A673 (cell line): ENCODE measurements around the gene SDHA. TPM values are rescaled to one million over a fixed set of nuclear protein-coding genes. Genes with fewer than 3 reads are reported as not detected.

Source experiments
- BruUV-seq: library from RNA; stranded (reverse); fragments of 400-500 nt; replicated peaks from 2 replicates; lab custom pipeline; 2021; lab: Mats Ljungman, UMichigan
- CTCF ChIA-PET: fragments of 300-600 bp; sonication (Branson Sonifier 250); formaldehyde crosslinking; loops from one replicate; lab custom pipeline; 2022; ENCODE audit warnings: antibody characterized with exemption; lab: Charles Lee
- POLR2A ChIA-PET: fragments of 300-600 bp; sonication (Branson Sonifier 250); formaldehyde crosslinking; loops from one replicate; lab custom pipeline; 2022; ENCODE audit warnings: antibody characterized with exemption; ENCODE audit not compliant: low non-redundant PET; lab: Charles Lee
- DNase-seq: peaks from one replicate; pipeline ENCODE4 v3.0.0-alpha.2; 2015; ENCODE audit warnings: low spot score
- H3K27ac ChIP-seq: fragments of 200-600 bp; sonication (generic); 2 replicates; pipeline ENCODE4 v1.5.1; 2016; ENCODE audit warnings: mixed run types, low read depth, mild to moderate bottlenecking, mixed read lengths, antibody characterized with exemption, low read length; ENCODE audit not compliant: poor library complexity, severe bottlenecking
- H3K27me3 ChIP-seq: fragments of 200-600 bp; sonication (generic); replicated peaks from 2 replicates; pipeline ENCODE4 v1.6.1; 2017; ENCODE audit warnings: mixed run types, low read depth, mild to moderate bottlenecking, mixed read lengths, antibody characterized with exemption, low read length; ENCODE audit not compliant: insufficient read depth, poor library complexity
- H3K36me3 ChIP-seq: fragments of 200-600 bp; sonication (generic); 2 replicates; pipeline ENCODE4 v1.6.1; 2016; ENCODE audit warnings: mixed run types, mild to moderate bottlenecking, mixed read lengths, antibody characterized with exemption, low read length; ENCODE audit not compliant: insufficient read depth, poor library complexity, severe bottlenecking
- H3K4me1 ChIP-seq: fragments of 200-600 bp; sonication (generic); 2 replicates; pipeline ENCODE4 v1.6.1; 2017; ENCODE audit warnings: mixed run types, mild to moderate bottlenecking, mixed read lengths, antibody characterized with exemption, low read length; ENCODE audit not compliant: insufficient read depth, poor library complexity, severe bottlenecking
- H3K4me3 ChIP-seq: fragments of 200-600 bp; sonication (generic); 2 replicates; pipeline ENCODE4 v1.5.1; 2016; ENCODE audit warnings: low read depth, mixed run types, mild to moderate bottlenecking, mixed read lengths, low read length; ENCODE audit not compliant: poor library complexity, severe bottlenecking
- H3K9me3 ChIP-seq: fragments of 200-600 bp; sonication (generic); 2 replicates; pipeline ENCODE4 v1.6.1; 2016; ENCODE audit warnings: mixed run types, low read depth, mild to moderate bottlenecking, mixed read lengths, antibody characterized with exemption, low read length; ENCODE audit not compliant: poor library complexity, severe bottlenecking
- EZH2 ChIP-seq: fragments of 200-600 bp; sonication (generic); IDR thresholded peaks from 2 replicates; pipeline ENCODE4 v1.6.1; 2017; ENCODE audit warnings: borderline replicate concordance, low read depth, mild to moderate bottlenecking, mixed read lengths, antibody characterized with exemption, low read length; ENCODE audit not compliant: poor library complexity, severe bottlenecking
- intact Hi-C: fragments of 100-400 bp; cut with micrococcal nuclease; formaldehyde crosslinking; loops from one replicate; pipeline ENCODE4 v1.10.0; 2022; ENCODE audit not compliant: unreplicated experiment
- total RNA-seq: library from RNA; stranded (reverse); gene quantifications from 2 replicates; pipeline ENCODE4 v1.2.3, GENCODE V29; 2021
- TF ChIP-seq, protein P1 (sequence below): fragments of 300-800, 200-600 bp; sonication (generic); conservative IDR thresholded peaks from 2 replicates; pipeline ENCODE4 v1.5.1; 2017; ENCODE audit warnings: low read depth, mild to moderate bottlenecking, antibody characterized with exemption, low read length, moderate library complexity, mixed read lengths

The SDHA gene
- total RNA-seq, 1 experiment from 2014 or later = 132 TPM

DNA sequence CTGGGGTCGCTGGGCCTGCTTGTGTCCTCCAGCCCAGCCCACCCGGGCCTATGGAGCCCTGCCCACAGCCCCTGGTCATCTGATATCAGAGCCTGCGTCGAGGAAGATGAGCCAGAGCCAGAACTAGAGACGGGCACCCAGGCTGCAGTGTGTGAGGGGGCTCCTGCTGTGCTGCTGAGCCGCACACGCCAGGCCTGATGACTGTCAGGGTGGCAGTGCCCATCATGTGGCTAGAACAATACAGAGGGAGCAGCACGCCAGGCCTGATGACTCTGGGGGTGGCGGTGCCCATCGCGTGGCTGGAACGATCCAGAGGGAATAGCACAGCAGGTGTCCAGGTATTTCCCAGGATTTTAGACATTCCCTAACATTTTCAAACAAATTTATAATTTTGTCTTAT, 36.0 kb upstream of the SDHA start:
- Histone ChIP-seq H3K4me1 (no peaks in the 10 kb centered on the region), H3K4me3 (no peak overlapping the region), H3K36me3 (no peaks in the 10 kb centered on the region), H3K27ac (no peak overlapping the region), H3K9me3 (no peaks in the 10 kb centered on the region), H3K27me3 (peaks cover 13% of the 10 kb centered on the region)
- no peak for DNase-seq
- intact Hi-C loops = no loop called here
- ChIA-PET POLR2A (no interaction called here), CTCF (no interaction called here)
- no peak for TF ChIP-seq EZH2
- TF ChIP-seq, protein P1, sequence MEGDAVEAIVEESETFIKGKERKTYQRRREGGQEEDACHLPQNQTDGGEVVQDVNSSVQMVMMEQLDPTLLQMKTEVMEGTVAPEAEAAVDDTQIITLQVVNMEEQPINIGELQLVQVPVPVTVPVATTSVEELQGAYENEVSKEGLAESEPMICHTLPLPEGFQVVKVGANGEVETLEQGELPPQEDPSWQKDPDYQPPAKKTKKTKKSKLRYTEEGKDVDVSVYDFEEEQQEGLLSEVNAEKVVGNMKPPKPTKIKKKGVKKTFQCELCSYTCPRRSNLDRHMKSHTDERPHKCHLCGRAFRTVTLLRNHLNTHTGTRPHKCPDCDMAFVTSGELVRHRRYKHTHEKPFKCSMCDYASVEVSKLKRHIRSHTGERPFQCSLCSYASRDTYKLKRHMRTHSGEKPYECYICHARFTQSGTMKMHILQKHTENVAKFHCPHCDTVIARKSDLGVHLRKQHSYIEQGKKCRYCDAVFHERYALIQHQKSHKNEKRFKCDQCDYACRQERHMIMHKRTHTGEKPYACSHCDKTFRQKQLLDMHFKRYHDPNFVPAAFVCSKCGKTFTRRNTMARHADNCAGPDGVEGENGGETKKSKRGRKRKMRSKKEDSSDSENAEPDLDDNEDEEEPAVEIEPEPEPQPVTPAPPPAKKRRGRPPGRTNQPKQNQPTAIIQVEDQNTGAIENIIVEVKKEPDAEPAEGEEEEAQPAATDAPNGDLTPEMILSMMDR = no peak
- no TSS peak for BruUV-seq

DNA sequence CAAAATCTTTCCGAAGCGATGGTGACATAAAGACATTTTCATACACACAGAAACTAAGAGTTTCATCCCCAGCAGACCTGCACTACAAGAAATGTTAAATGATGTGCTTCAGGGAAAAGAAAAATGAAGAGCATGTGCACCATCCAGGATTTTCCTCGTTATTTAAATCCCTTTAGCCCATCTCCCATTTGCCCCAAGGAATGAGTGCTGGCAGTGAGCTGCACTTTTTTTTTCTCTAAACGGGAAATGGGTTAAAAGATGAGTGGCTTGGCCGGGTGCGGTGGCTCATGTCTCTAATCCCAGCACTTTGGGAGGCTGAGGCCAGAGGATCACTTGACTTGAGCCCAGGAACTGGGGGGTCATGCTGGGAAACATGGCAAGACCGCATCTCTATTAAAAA, 33.6 kb upstream of the SDHA start:
- no peaks in the 10 kb centered on the region for H3K36me3 ChIP-seq
- H3K4me3 ChIP-seq = no peak overlapping the region
- no TSS peak for BruUV-seq
- no peaks in the 10 kb centered on the region for H3K27me3 ChIP-seq
- H3K9me3 ChIP-seq = no peaks in the 10 kb centered on the region
- ChIA-PET POLR2A (no interaction called here), CTCF (no interaction called here)
- intact Hi-C loops = no loop called here
- no peak for DNase-seq
- no peak overlapping the region for H3K27ac ChIP-seq
- H3K4me1 ChIP-seq = peaks cover 3% of the 10 kb centered on the region
- TF ChIP-seq, protein P1 = no peak
- TF ChIP-seq EZH2 = no peak

DNA sequence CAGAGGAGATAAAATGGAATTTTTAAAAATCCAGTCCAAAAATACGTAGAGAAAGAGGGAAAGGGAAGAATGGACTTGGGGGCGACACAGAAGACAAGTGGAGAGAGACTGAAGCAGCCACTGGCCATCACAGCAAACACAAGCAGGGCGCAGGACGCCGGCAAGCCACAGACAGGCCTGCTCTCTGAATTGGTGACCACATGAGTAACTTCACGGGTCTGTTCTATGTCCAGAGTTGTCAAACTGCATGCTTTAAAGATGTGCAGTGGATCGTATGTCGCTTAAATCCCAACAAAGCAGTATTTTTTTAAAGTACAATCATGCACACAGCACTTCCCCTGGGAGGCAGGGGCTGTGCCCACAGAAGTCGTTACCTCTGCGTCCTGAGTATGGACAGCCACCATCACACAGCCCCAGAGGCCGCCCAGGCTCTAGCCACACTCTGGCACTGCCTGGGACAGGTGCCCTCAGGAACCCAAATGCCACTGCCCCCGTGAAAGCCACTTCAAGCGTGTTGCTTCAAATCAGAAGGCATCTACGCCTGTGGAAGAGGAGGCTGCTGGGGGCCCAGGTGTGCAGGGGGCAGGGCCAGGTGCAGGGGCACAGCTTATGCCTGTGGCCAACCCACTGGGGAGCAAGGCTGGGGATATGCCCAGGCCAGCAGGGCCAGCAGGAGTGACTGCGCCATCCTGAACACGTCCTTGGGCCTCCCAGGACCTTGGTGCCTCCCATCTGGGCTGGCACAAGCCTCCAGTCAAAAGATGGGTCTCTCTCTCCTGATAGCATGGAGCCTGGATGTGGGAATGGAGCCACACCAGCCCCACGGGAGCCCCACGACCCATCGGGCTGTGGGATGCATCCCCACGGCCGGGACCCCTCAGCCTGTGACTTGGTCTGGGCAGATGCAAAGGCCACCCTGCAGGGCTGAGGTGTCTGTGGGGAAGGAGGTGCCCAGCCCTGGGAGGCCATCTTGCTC, 32.7 kb upstream of the SDHA start:
- BruUV-seq = no TSS peak
- H3K27me3 ChIP-seq = no peaks in the 10 kb centered on the region
- H3K9me3 ChIP-seq = no peaks in the 10 kb centered on the region
- ChIA-PET CTCF (no interaction called here), POLR2A (no interaction called here)
- H3K36me3 ChIP-seq = no peaks in the 10 kb centered on the region
- H3K4me1 ChIP-seq = peaks cover 3% of the 10 kb centered on the region
- H3K4me3 ChIP-seq = no peak overlapping the region
- no peak overlapping the region for H3K27ac ChIP-seq
- intact Hi-C loops = no loop called here
- TF ChIP-seq, protein P1 = no peak
- TF ChIP-seq EZH2 = no peak
- DNase-seq = no peak
